T-cell (primary cell): ENCODE measurements around the gene TPI1. TPM values are rescaled to one million over a fixed set of nuclear protein-coding genes. Genes with fewer than 3 reads are reported as not detected.

Experiments
- ATAC-seq, 4 experiments: fragments of 200-7000 bp in 3 of 4; fragments of 150-1000 bp in 1 of 4; cut with Tn5 transposase; replicated peaks in 1 of 4; 1 replicate in 3 of 4; 2 replicates in 1 of 4; pipeline ENCODE4 v1.10.0; 2021; ENCODE audit warnings: moderate library complexity in 3 of 4, mild to moderate bottlenecking in 2 of 4, moderate number of reproducible peaks in 1 of 4
- CTCF ChIA-PET, 2 donors: fragments of 300-600 bp; sonication (Branson Sonifier 250); formaldehyde crosslinking; loops; one replicate each; lab custom pipeline; 2022; ENCODE audit warnings: antibody characterized with exemption in 2 of 2; lab: Charles Lee
- POLR2A ChIA-PET, 2 donors: fragments of 300-600 bp; sonication (Branson Sonifier 250); formaldehyde crosslinking; loops; one replicate each; lab custom pipeline; 2022; ENCODE audit warnings: antibody characterized with exemption in 2 of 2; lab: Charles Lee
- DNase-seq, 35 experiments: peaks; one replicate each; pipeline versions ENCODE4 v3.0.0 to v3.0.0-alpha.2; 2013 to 2023
- H3K27ac ChIP-seq: one replicate; pipeline ENCODE4 v1.5.1; 2013; ENCODE audit warnings: low read length
- H3K27me3 ChIP-seq, 2 experiments: replicated peaks in 1 of 2; 1 replicate in 1 of 2; 2 replicates in 1 of 2; pipeline versions ENCODE4 v1.6.1 to v1.7.0; 2013; ENCODE audit warnings: low read length in 1 of 2, mixed read lengths in 1 of 2; ENCODE audit not compliant: control insufficient read depth in 2 of 2, insufficient read depth in 2 of 2; ENCODE audit errors: extremely low read depth in 1 of 2
- H3K36me3 ChIP-seq, 2 donors: 1 replicate in 1 of 2; 2 replicates in 1 of 2; pipeline versions ENCODE4 v1.6.1 to v1.7.0; 2013; ENCODE audit warnings: low read length in 1 of 2; ENCODE audit not compliant: control insufficient read depth in 2 of 2, insufficient read depth in 1 of 2; ENCODE audit errors: extremely low read depth in 1 of 2
- H3K4me1 ChIP-seq, 2 experiments: 1 replicate in 1 of 2; 2 replicates in 1 of 2; pipeline versions ENCODE4 v1.6.1 to v1.7.0; 2013; ENCODE audit warnings: low read length in 2 of 2, mixed read lengths in 1 of 2; ENCODE audit not compliant: insufficient read depth in 2 of 2, control insufficient read depth in 1 of 2; ENCODE audit errors: extremely low read depth in 1 of 2
- H3K4me3 ChIP-seq, 2 donors: 1 replicate in 1 of 2; 2 replicates in 1 of 2; pipeline versions ENCODE4 v1.5.1 to v1.7.0; 2013; ENCODE audit warnings: mild to moderate bottlenecking in 2 of 2, low read length in 1 of 2, moderate library complexity in 1 of 2; ENCODE audit not compliant: control insufficient read depth in 1 of 2; ENCODE audit errors: extremely low read depth in 1 of 2
- H3K9me3 ChIP-seq: 2 replicates; pipeline ENCODE4 v1.7.0; 2013
- H3K27ac Mint-ChIP-seq, 2 donors: one replicate each; pipeline ENCODE4 v1.8.0; 2020 to 2021; ENCODE audit warnings: mild to moderate bottlenecking in 2 of 2, mixed read lengths in 2 of 2
- H3K27me3 Mint-ChIP-seq, 2 donors: one replicate each; pipeline ENCODE4 v1.8.0; 2021 to 2022; ENCODE audit warnings: mixed read lengths in 2 of 2
- H3K36me3 Mint-ChIP-seq: one replicate; pipeline ENCODE4 v1.8.0; 2021; ENCODE audit warnings: mixed read lengths
- H3K4me1 Mint-ChIP-seq, 3 donors: one replicate each; pipeline ENCODE4 v1.8.0; 2020 to 2022; ENCODE audit warnings: mixed read lengths in 3 of 3, mild to moderate bottlenecking in 1 of 3
- H3K4me3 Mint-ChIP-seq, 3 donors: one replicate each; pipeline ENCODE4 v1.8.0; 2020 to 2022; ENCODE audit warnings: mild to moderate bottlenecking in 3 of 3, mixed read lengths in 3 of 3, moderate library complexity in 3 of 3
- H3K9me3 Mint-ChIP-seq, 3 donors: one replicate each; pipeline ENCODE4 v1.8.0; 2020 to 2022; ENCODE audit warnings: mixed read lengths in 3 of 3
- WGBS: methylation state at CpG from one replicate; pipeline ENCODE4 v1.1.5; 2013; ENCODE audit warnings: missing lambda C conversion rate; ENCODE audit not compliant: insufficient coverage; 5-methylcytosine and 5-hydroxymethylcytosine counted together
- total RNA-seq, 35 experiments: library from RNA in 6 of 35; stranded (reverse) in 6 of 35; fragments of 120-200 nt in 1 of 35; gene quantifications; one replicate each; pipeline versions ENCODE4 v1.2.1 to v1.2.4 and lab custom pipeline; 2013 to 2026

TPI1 gene
- total RNA-seq, 5 donors from 2014 or later (not counting 1 experiment from before 2014, with no cell fraction given) = 132 to 208 (median 189) TPM

DNA sequence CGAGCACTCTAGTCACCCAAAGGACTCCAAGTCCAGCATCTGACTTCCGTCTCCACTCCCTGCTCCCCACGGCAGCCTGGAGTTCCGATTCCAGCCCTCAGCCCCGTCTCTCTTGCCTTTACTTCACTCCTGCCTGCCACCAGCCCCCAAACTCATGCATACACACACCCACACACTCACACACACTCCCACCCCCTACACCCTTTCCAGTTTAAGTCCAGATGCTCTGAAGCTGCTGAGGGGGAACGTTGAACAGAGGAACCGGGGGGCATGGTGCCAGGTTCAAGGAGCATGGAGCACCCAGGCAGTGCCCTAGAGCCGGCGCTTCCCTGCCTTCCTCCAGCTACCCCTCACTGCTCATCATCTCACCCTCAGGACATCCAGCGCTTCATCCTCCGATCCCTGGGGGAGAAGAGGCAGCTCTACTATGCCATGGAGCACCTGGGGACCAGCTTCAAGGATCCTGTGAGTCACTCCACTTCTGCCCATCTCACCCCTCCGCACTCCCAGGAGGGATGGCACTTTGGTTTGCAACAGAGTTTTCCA lies 35.8 kb upstream of the TPI1 start:
- no peak overlapping the region for H3K27ac Mint-ChIP-seq
- H3K4me1 Mint-ChIP-seq = peaks cover 16 to 30% (median 22%) of the 10 kb centered on the region in 3 donors
- no peaks in the 10 kb centered on the region for H3K36me3 Mint-ChIP-seq
- ChIA-PET CTCF (interaction anchor here (0.5 to 6.1 kb wide), 3 partner anchors 77 to 252 kb away, joined by 3 to 34 read pairs (median 13); partner anchors contain the start of gene MLF2 (in 1 of the 2)), POLR2A (no interaction called here)
- no peak overlapping the region for H3K4me3 ChIP-seq
- H3K9me3 ChIP-seq = no peaks in the 10 kb centered on the region
- DNase-seq (no peak), ATAC-seq (no peak)
- H3K27me3 Mint-ChIP-seq = peaks cover 8 to 35% of the 10 kb centered on the region in 2 donors
- H3K36me3 ChIP-seq = no peaks in the 10 kb centered on the region
- WGBS = 93% methylated on average over 11 of the region's 12 CpGs
- peaks cover 0 to 31% of the 10 kb centered on the region in 2 experiments for H3K4me1 ChIP-seq
- peaks cover 0 to 47% of the 10 kb centered on the region in 2 experiments for H3K27me3 ChIP-seq
- no peaks in the 10 kb centered on the region for H3K9me3 Mint-ChIP-seq
- no peak overlapping the region for H3K27ac ChIP-seq
- H3K4me3 Mint-ChIP-seq = no peak overlapping the region

- POLR2A ChIA-PET = no interaction called here
- ATAC-seq (no peak), DNase-seq (no peak)
- H3K27me3 ChIP-seq = peaks cover 0 to 41% of the 10 kb centered on the region in 2 experiments
- Mint-ChIP-seq H3K4me1 (peaks cover 16 to 28% (median 21%) of the 10 kb centered on the region in 3 donors), H3K27me3 (peaks cover 8 to 29% of the 10 kb centered on the region in 2 donors), H3K36me3 (no peaks in the 10 kb centered on the region), H3K9me3 (no peaks in the 10 kb centered on the region), H3K4me3 (no peak overlapping the region), H3K27ac (no peak overlapping the region)
- no peak overlapping the region for H3K4me3 ChIP-seq
- H3K4me1 ChIP-seq = peaks cover 0 to 29% of the 10 kb centered on the region in 2 experiments
- no peak overlapping the region for H3K27ac ChIP-seq
- 69% methylated on average over 2 of the region's 4 CpGs for WGBS
- H3K9me3 ChIP-seq = no peaks in the 10 kb centered on the region
- CTCF ChIA-PET = interaction anchor here (0.5 to 6.1 kb wide), 3 partner anchors 78 to 253 kb away, joined by 3 to 34 read pairs (median 13); partner anchors contain the start of gene MLF2 (in 1 of the 2)
- no peaks in the 10 kb centered on the region for H3K36me3 ChIP-seq
These were observed 35.2 kb upstream of the TPI1 start for GRCh38 chr12:6832125-6832524.

GRCh38 chr12:6833189-6833890 lies 34.0 kb upstream of the TPI1 start:
- H3K27me3 Mint-ChIP-seq = peaks cover 0 to 22% of the 10 kb centered on the region in 2 donors
- Histone ChIP-seq H3K9me3 (no peaks in the 10 kb centered on the region), H3K27ac (no peak overlapping the region), H3K36me3 (no peaks in the 10 kb centered on the region), H3K27me3 (peaks cover 0 to 30% of the 10 kb centered on the region in 2 experiments), H3K4me3 (no peak overlapping the region), H3K4me1 (peaks cover 0 to 17% of the 10 kb centered on the region in 2 experiments)
- ChIA-PET CTCF (interaction anchor here (0.6 to 6.1 kb wide), 5 partner anchors 18 to 238 kb away, joined by 3 to 34 read pairs (median 4); partner anchors contain the start of genes MLF2 (in 2 of the 2) and USP5 (in 1 of the 2)), POLR2A (interaction anchor here in 1 of 2 donors (0.5 kb wide), 1 partner anchor 10 kb away, joined by 3 read pairs; no protein-coding TSS in a partner anchor)
- peaks cover 9 to 16% (median 14%) of the 10 kb centered on the region in 3 donors for H3K4me1 Mint-ChIP-seq
- H3K27ac Mint-ChIP-seq = peak overlapping the region in 1 of 2 donors; percentile 16
- DNase-seq (no peak), ATAC-seq (no peak)
- no peak overlapping the region for H3K4me3 Mint-ChIP-seq
- H3K9me3 Mint-ChIP-seq = no peaks in the 10 kb centered on the region
- WGBS = 75% methylated on average over 4 of the region's 6 CpGs
- H3K36me3 Mint-ChIP-seq = no peaks in the 10 kb centered on the region

DNA sequence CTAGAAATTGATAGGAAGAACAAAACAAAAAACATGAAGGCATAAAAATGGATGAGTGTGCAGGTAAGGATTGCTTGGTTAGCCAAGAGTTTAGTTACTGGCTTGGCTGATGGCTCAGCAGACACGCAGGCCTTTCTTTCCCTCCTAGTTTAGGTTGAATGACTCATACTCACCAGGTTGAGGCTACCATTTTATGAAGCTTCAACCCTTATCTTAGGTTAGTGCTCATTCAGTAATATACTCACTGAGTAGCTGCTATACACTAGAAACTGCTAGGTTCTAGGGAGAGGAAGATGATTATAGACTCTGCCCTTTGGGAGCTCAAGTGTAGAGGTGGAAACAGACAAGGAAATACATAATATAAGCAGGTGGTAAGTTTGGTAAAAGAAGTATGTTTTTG lies 33.1 kb upstream of the TPI1 start:
- no peaks in the 10 kb centered on the region for H3K36me3 Mint-ChIP-seq
- no peak overlapping the region for H3K4me3 Mint-ChIP-seq
- Histone ChIP-seq H3K36me3 (no peaks in the 10 kb centered on the region), H3K4me1 (peaks cover 0 to 11% of the 10 kb centered on the region in 2 experiments), H3K27me3 (peaks cover 0 to 24% of the 10 kb centered on the region in 2 experiments), H3K27ac (no peak overlapping the region), H3K9me3 (no peaks in the 10 kb centered on the region), H3K4me3 (no peak overlapping the region)
- WGBS = no CpG with 5 or more reads among the region's 1 CpG
- CTCF ChIA-PET = interaction anchor here (0.6 to 6.1 kb wide), 10 partner anchors 9 to 145 kb away, joined by 3 to 34 read pairs (median 4); partner anchors contain the start of genes MLF2 (in 2 of the 2), CDCA3 (in 1 of the 2), TPI1 (in 1 of the 2) and USP5 (in 1 of the 2)
- ATAC-seq (no peak), DNase-seq (no peak)
- no peak overlapping the region for H3K27ac Mint-ChIP-seq
- H3K4me1 Mint-ChIP-seq = peaks cover 7 to 11% (median 9%) of the 10 kb centered on the region in 3 donors
- H3K9me3 Mint-ChIP-seq = no peaks in the 10 kb centered on the region
- H3K27me3 Mint-ChIP-seq = peaks cover 0 to 17% of the 10 kb centered on the region in 2 donors
- POLR2A ChIA-PET = no interaction called here

GRCh38 chr12:6834873-6835272 lies 32.5 kb upstream of the TPI1 start:
- H3K4me3 Mint-ChIP-seq = no peak overlapping the region
- no peak overlapping the region for H3K27ac Mint-ChIP-seq
- H3K27me3 Mint-ChIP-seq = peaks cover 0 to 14% of the 10 kb centered on the region in 2 donors
- CTCF ChIA-PET = interaction anchor here (0.6 to 6.1 kb wide), 8 partner anchors 10 to 241 kb away, joined by 3 to 34 read pairs (median 5); partner anchors contain the start of genes MLF2 (in 2 of the 2), CDCA3 (in 1 of the 2), USP5 (in 1 of the 2) and ZNF384 (in 1 of the 2)
- no peak for DNase-seq
- ATAC-seq = no peak
- peaks cover 0 to 6% of the 10 kb centered on the region in 2 experiments for H3K4me1 ChIP-seq
- H3K36me3 ChIP-seq = no peaks in the 10 kb centered on the region
- POLR2A ChIA-PET = no interaction called here
- no peaks in the 10 kb centered on the region for H3K9me3 Mint-ChIP-seq
- peaks cover 2 to 7% (median 6%) of the 10 kb centered on the region in 3 donors for H3K4me1 Mint-ChIP-seq
- no peak overlapping the region for H3K4me3 ChIP-seq
- H3K36me3 Mint-ChIP-seq = no peaks in the 10 kb centered on the region
- H3K27ac ChIP-seq = no peak overlapping the region
- 67% methylated on average over 3 of the region's 5 CpGs for WGBS
- H3K27me3 ChIP-seq = peaks cover 0 to 18% of the 10 kb centered on the region in 2 experiments
- no peaks in the 10 kb centered on the region for H3K9me3 ChIP-seq

DNA sequence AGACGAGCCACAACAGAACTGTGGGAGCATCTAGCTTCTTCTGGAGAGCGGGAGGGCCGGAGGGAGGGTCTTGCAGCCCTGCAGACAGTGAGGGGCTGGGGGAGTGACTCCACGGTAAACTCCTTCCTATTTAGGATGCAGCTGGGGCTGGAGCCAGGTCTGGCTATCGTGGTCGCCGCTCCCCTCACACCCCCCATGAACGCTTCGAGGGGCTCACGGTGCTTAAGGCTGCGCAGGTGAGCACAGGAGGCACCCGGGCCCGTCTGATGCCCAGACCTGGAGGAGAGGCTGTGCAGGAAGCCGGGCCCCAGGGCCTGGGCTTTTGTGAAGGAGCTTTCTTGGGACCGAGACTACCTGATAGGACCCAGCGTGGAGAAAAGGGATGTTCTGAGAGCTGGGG lies 30.5 kb upstream of the TPI1 start:
- Histone ChIP-seq H3K27me3 (peaks cover 0 to 4% of the 10 kb centered on the region in 2 experiments), H3K27ac (no peak overlapping the region), H3K36me3 (no peaks in the 10 kb centered on the region), H3K9me3 (no peaks in the 10 kb centered on the region), H3K4me3 (no peak overlapping the region), H3K4me1 (peaks cover 0 to 6% of the 10 kb centered on the region in 2 experiments)
- ChIA-PET POLR2A (interaction anchor here in 1 of 2 donors (0.5 kb wide), 1 partner anchor 267 kb away, joined by 6 read pairs; no protein-coding TSS in a partner anchor), CTCF (interaction anchor here in 1 of 2 donors (0.9 to 6.1 kb wide), 2 partner anchors 12 to 83 kb away, joined by 3 to 34 read pairs; partner anchors contain the start of gene MLF2)
- Mint-ChIP-seq H3K27me3 (no peaks in the 10 kb centered on the region), H3K9me3 (no peaks in the 10 kb centered on the region), H3K36me3 (no peaks in the 10 kb centered on the region), H3K4me1 (peaks cover 2 to 7% (median 4%) of the 10 kb centered on the region in 3 donors), H3K4me3 (no peak overlapping the region), H3K27ac (no peak overlapping the region)
- DNase-seq = no peak
- no peak for ATAC-seq
- WGBS = 84% methylated on average over 12 of the region's 16 CpGs
